ENCODE data around the gene DYRK3.

The DYRK3 gene

GRCh38 chr1:206668351-206668750 is 33.0 kb downstream of the DYRK3 start:
- H3K27me3 ChIP-seq (replicated peaks), result peaks cover 10% of the 10 kb centered on the region
- H3K27ac ChIP-seq, result no peak overlapping the region
- in situ Hi-C loops (cut with HindIII; ENCODE audit: low pct_ligation_motif_present, low sequenced_read_pairs), result no loop called here
- no peaks in the 10 kb centered on the region for H3K36me3 ChIP-seq (replicated peaks)
- no peak for DNase-seq
- TF ChIP-seq CTCF (IDR thresholded peaks at IDR 0.05; ENCODE audit: low read depth, low read length, missing control alignments), result no peak
- no peak overlapping the region for H3K4me3 ChIP-seq (ENCODE audit: low read depth, low read length)

- in situ Hi-C loops (cut with HindIII; ENCODE audit: low pct_ligation_motif_present, low sequenced_read_pairs), result no loop called here
- Histone ChIP-seq H3K4me3 (ENCODE audit: low read depth, low read length) (no peak overlapping the region), H3K27ac (no peak overlapping the region), H3K27me3 (replicated peaks) (peaks cover 5% of the 10 kb centered on the region), H3K36me3 (replicated peaks) (no peaks in the 10 kb centered on the region)
- no peak for TF ChIP-seq CTCF (IDR thresholded peaks at IDR 0.05; ENCODE audit: low read depth, low read length, missing control alignments)
- DNase-seq, result no peak
Measured at GRCh38 chr1:206668874-206669410, 33.6 kb downstream of the DYRK3 start.

DNA sequence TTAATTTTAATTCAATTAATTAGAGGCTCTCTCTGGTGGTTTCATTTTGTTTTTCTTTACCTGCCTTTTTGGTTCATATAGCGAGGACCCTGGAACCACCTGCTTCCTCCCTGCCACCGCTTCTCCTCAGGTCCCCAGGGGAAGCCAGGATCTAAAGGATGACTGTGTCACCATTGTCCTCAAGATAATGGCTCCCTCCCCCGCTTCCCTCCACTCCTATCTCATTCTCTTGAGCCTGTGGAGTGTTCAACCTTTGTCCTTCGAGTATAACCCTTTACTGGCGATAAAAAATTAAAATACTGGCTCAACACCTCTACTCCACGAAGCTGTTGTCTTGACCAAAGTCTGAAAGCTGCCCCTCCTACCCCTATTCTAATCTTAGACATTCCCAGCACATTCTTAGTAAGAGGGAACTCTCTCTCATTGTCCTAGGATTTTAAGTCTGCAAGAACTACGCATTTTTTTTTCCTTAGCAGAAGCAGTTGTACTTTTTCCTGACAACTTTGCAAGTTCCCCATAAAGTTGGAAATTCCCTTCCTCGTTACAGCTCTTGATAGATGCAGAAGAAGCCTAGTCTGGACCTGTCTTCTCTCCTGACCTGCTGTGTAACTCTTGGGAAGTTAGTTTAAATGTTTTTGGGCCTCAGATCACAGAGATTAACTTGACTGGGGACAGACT is 36.8 kb downstream of the DYRK3 start:
- Histone ChIP-seq H3K36me3 (replicated peaks) (no peaks in the 10 kb centered on the region), H3K4me3 (ENCODE audit: low read depth, low read length) (no peak overlapping the region), H3K27me3 (replicated peaks) (no peaks in the 10 kb centered on the region), H3K27ac (no peak overlapping the region)
- no peak for TF ChIP-seq CTCF (IDR thresholded peaks at IDR 0.05; ENCODE audit: low read depth, low read length, missing control alignments)
- in situ Hi-C loops (cut with HindIII; ENCODE audit: low pct_ligation_motif_present, low sequenced_read_pairs), result no loop called here
- no peak for DNase-seq

DNA sequence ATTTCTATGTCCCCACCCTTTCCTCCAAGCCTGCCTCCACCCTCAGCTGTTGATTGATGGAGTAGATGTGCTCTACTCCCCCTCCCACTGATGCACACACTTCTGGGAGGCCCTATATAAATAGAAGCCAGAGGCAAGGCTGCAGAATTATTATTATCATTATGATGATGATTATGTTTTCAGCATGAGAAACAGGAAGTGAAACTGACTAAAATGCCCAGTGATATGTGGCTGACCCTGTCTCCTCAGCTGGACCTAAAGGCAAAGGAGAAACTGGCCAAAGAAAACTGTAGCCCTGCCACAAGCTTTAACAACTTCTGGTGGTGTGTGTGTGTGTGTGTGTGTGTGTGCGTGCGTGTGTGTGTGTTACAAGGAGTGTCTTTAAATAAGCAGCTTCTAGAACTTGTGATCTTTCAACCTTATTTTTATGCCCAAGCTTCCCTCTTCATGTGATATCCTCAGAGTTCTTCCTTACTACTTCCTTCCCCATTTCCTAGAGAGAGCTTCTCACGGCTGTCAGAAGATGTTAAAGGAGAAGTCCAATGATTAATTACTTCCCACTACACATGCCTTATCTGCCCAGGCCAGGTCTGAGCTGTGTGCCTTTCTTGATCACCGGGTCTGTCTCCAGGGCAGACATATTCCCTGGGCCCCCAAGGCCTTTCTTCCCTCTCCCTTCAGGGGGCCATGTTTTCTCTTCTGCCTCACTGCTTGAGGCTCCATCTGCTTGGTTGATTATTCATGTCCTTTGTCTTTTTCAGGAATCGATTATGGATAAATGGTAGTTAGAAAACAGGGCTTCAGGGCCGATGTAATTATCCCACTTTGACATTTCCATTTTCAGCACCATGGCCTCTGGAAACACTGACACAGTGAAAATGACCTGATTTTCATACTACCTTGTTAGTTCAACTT is 37.8 kb downstream of the DYRK3 start:
- in situ Hi-C loops (cut with HindIII; ENCODE audit: low pct_ligation_motif_present, low sequenced_read_pairs), result no loop called here
- Histone ChIP-seq H3K36me3 (replicated peaks) (no peaks in the 10 kb centered on the region), H3K27ac (peak overlapping the region; percentile 21), H3K4me3 (ENCODE audit: low read depth, low read length) (no peak overlapping the region), H3K27me3 (replicated peaks) (no peaks in the 10 kb centered on the region)
- no peak for TF ChIP-seq CTCF (IDR thresholded peaks at IDR 0.05; ENCODE audit: low read depth, low read length, missing control alignments)
- peak; percentile 54 for DNase-seq

DNA sequence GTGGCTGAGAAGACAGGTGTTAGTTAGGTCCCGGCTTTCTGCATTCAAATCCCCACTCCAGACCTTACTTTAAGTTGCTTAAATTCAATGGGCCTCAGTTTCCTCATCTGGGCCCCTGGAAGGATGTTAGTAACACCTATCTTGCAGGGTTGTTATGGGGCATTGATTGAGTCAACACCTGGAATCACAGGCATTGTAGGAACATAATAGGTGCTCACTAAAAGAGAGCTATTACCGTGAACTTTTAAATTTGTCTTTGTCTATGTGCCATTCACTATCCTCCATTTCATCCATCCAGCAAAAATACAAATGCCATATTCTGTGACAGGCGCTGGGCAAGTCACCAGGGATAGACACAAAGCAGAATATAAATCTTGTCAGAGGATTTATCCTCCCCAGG is 38.9 kb downstream of the DYRK3 start:
- in situ Hi-C loops (cut with HindIII; ENCODE audit: low pct_ligation_motif_present, low sequenced_read_pairs), result no loop called here
- Histone ChIP-seq H3K27ac (peak overlapping the region; percentile 66), H3K4me3 (ENCODE audit: low read depth, low read length) (no peak overlapping the region), H3K27me3 (replicated peaks) (no peaks in the 10 kb centered on the region), H3K36me3 (replicated peaks) (no peaks in the 10 kb centered on the region)
- DNase-seq, result no peak
- no peak for TF ChIP-seq CTCF (IDR thresholded peaks at IDR 0.05; ENCODE audit: low read depth, low read length, missing control alignments)

Measured in brain microvascular endothelial cell (primary cell).